ENCODE data around the gene PLCB4. TPM values are rescaled to one million over a fixed set of nuclear protein-coding genes. Genes with fewer than 3 reads are reported as not detected.

Gene PLCB4
- total RNA-seq, 4 donors from 2014 or later, result 2.3 to 3.9 (median 3.3) TPM

DNA sequence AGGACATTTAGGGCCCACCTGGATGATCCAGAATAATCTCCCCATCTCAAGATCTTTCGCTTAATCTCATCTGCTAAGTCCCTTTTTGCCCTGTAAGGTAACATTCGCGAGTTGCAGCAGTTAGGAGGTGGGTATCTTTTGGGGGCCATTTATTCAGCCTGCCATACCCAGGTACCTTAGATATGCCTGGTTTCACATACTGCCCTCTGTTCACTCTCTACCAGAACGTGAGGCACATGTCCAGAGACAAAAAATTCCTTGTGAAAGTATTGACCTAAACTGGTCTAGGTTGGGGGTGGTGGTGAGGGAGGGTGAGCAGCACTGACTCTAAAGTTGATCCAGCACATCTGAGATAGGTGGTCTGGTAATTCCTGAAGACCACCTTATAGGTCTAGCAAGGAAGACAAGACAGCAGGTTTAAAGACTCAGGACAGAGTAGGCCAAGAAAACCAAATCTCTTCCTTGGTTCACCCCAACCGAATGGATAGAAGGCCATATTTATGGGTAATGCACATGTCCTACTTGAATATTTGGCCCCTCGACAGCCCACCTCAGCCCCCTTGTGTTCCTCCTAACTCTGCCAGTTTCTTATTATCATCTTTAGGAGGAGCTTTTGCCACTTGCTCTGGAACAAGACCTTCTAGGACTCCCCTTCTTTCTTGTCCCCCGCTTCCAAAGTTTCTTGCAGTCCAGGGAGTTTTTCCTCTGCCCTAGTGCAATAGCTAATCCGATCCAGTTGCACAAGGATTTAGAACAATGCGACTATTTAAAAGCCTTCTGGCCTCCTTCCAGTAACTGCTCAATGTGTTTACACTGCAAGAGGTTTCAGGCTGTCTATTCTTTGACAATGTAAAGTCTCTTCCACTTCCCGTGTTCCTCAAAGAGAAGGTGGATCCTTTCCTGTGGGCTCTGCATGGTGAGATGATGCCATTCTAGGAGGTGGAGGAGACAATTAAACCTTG, 232.5 kb downstream of the PLCB4 start:
- Histone ChIP-seq H3K4me3 (no peak overlapping the region), H3K9me3 (no peaks in the 10 kb centered on the region), H3K27ac (peak overlapping the region in 2 of 4 donors; percentile 13 to 30), H3K27me3 (no peaks in the 10 kb centered on the region), H3K36me3 (no peaks in the 10 kb centered on the region), H3K4me1 (peaks cover 3 to 20% of the 10 kb centered on the region in 2 donors)
- intact Hi-C loops (cut with DNase I; ENCODE audit: low total_unique reads), result no loop called here
- ATAC-seq (no peak), DNase-seq (no peak)
- in situ Hi-C loops (cut with MboI; ENCODE audit: low sequenced_read_pairs in 4 of 4), result no loop called here
- TF ChIP-seq, protein P1, sequence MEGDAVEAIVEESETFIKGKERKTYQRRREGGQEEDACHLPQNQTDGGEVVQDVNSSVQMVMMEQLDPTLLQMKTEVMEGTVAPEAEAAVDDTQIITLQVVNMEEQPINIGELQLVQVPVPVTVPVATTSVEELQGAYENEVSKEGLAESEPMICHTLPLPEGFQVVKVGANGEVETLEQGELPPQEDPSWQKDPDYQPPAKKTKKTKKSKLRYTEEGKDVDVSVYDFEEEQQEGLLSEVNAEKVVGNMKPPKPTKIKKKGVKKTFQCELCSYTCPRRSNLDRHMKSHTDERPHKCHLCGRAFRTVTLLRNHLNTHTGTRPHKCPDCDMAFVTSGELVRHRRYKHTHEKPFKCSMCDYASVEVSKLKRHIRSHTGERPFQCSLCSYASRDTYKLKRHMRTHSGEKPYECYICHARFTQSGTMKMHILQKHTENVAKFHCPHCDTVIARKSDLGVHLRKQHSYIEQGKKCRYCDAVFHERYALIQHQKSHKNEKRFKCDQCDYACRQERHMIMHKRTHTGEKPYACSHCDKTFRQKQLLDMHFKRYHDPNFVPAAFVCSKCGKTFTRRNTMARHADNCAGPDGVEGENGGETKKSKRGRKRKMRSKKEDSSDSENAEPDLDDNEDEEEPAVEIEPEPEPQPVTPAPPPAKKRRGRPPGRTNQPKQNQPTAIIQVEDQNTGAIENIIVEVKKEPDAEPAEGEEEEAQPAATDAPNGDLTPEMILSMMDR (IDR thresholded peaks at IDR 0.05 in 4 of 5, conservative IDR thresholded peaks at IDR 0.05 in 1 of 5), result no peak
- TF ChIP-seq POLR2A (IDR thresholded peaks at IDR 0.05), result no peak

DNA sequence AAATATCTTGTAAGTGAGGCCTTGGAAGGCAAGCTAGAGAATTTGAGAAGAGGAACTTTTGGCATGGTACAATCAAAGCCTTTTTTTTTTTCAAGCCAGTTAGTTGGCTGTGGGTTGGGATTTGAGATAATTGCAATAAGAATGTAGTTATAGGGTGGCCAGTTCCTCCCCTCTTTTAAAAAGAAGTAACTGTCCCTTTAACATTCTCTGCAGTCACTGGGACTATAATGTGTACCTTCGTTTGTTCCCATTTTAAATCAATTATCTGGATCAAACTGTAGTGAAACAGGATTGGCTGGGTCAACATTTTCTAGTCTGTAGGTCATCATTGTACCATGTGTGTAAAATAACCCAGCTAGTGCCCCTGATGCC, 233.2 kb downstream of the PLCB4 start:
- intact Hi-C loops (cut with DNase I; ENCODE audit: low total_unique reads), result no loop called here
- peak overlapping the region in 2 of 4 donors; percentile 13 to 30 for H3K27ac ChIP-seq

DNA sequence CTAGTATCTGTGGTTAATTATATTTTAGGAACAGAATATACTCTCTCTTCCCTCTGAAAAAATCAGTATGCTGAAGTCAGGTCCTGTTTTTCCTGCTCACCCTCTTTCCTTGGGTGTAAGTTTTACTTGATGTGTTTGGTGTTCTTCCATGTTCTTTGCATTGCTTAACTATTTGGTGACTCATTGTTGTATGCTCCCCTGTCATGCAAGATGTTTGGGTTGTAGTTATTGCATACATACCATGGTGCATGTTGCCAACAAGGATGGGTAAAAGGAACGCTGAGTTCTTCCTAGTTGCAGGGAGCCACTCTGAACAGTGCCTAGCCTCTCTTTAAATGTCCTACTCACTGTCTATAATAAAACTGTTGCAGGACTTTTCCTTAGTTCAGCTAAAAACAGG, 237.6 kb downstream of the PLCB4 start:
- Histone ChIP-seq H3K4me1 (peaks cover 3 to 6% of the 10 kb centered on the region in 2 donors), H3K9me3 (no peaks in the 10 kb centered on the region), H3K27me3 (no peaks in the 10 kb centered on the region), H3K36me3 (no peaks in the 10 kb centered on the region), H3K4me3 (no peak overlapping the region), H3K27ac (no peak overlapping the region)
- in situ Hi-C loops (cut with MboI; ENCODE audit: low sequenced_read_pairs in 4 of 4), result no loop called here
- no peak for TF ChIP-seq POLR2A (IDR thresholded peaks at IDR 0.05)
- TF ChIP-seq, protein P1 (IDR thresholded peaks at IDR 0.05 in 4 of 5, conservative IDR thresholded peaks at IDR 0.05 in 1 of 5), result no peak
- intact Hi-C loops (cut with DNase I; ENCODE audit: low total_unique reads), result no loop called here
- DNase-seq (no peak), ATAC-seq (peak in 1 of 2 donors; percentile 23)

More for the DNA sequence above, 233.2 kb downstream of the PLCB4 start:
- Histone ChIP-seq H3K4me1 (peaks cover 3 to 20% of the 10 kb centered on the region in 2 donors), H3K4me3 (no peak overlapping the region), H3K9me3 (no peaks in the 10 kb centered on the region), H3K36me3 (no peaks in the 10 kb centered on the region), H3K27me3 (no peaks in the 10 kb centered on the region)
- no peak for ATAC-seq
- in situ Hi-C loops (cut with MboI; ENCODE audit: low sequenced_read_pairs in 4 of 4), result no loop called here
- TF ChIP-seq, protein P1 (IDR thresholded peaks at IDR 0.05 in 4 of 5, conservative IDR thresholded peaks at IDR 0.05 in 1 of 5), result no peak
- TF ChIP-seq POLR2A (IDR thresholded peaks at IDR 0.05), result no peak
- no peak for DNase-seq

DNA sequence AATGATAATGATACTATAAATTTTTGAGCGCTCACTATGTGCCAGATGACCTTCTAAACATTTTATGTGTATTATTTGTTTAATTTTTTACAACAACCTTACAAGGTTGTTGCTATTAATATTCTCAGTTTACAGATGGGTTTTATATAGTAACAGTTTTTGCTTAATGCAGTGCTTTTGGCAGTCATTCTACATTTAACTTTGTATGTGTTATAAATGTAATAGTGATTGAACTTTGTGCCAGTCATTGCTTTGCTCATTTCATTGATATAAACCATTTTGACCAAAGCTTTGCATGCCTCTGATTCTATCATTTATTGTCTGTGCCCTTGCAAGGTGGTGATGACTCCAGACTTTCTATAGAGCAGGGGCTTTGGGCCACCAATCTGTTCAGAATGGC, 239.2 kb downstream of the PLCB4 start:
- TF ChIP-seq, protein P1 (IDR thresholded peaks at IDR 0.05 in 4 of 5, conservative IDR thresholded peaks at IDR 0.05 in 1 of 5), result no peak
- TF ChIP-seq POLR2A (IDR thresholded peaks at IDR 0.05), result no peak
- DNase-seq, result no peak
- Histone ChIP-seq H3K4me3 (no peak overlapping the region), H3K27me3 (no peaks in the 10 kb centered on the region), H3K9me3 (no peaks in the 10 kb centered on the region), H3K36me3 (no peaks in the 10 kb centered on the region), H3K4me1 (no peaks in the 10 kb centered on the region), H3K27ac (no peak overlapping the region)
- ATAC-seq, result no peak
- in situ Hi-C loops (cut with MboI; ENCODE audit: low sequenced_read_pairs in 4 of 4), result no loop called here
- intact Hi-C loops (cut with DNase I; ENCODE audit: low total_unique reads), result no loop called here

Measured in gastrocnemius medialis (tissue), 4 donors.